K562 (cell line): ENCODE measurements around the gene ZNF260. TPM values are rescaled to one million over a fixed set of nuclear protein-coding genes. Genes with fewer than 3 reads are reported as not detected.

ENCODE experiments used
- BRD4 ChIP-seq: fragments of 200-600 bp; sonication (generic); IDR thresholded peaks from 2 replicates; pipeline ENCODE4 v1.6.1; 2017; ENCODE audit warnings: inconsistent platforms
- CBX1 ChIP-seq: sonication (generic); IDR thresholded peaks from 2 replicates; pipeline ENCODE4 v1.6.1; 2016; ENCODE audit warnings: antibody characterized with exemption, low read depth, mild to moderate bottlenecking
- DACH1 ChIP-seq: fragments of 450-650 bp; IDR thresholded peaks from 2 replicates; pipeline ENCODE4 v1.6.1; 2018; ENCODE audit not compliant: partially characterized antibody
- EHMT2 ChIP-seq: fragments of 450-650 bp; IDR thresholded peaks from 2 replicates; pipeline ENCODE4 v1.6.1; 2018; ENCODE audit warnings: antibody characterized with exemption
- FOXP4 ChIP-seq: sonication (generic); formaldehyde crosslinking; IDR thresholded peaks from 2 replicates; pipeline ENCODE4 v1.8.0; 2022; ENCODE audit warnings: mild to moderate bottlenecking, missing genetic modification reagents, borderline replicate concordance
- HDAC8 ChIP-seq: fragments of 450-650 bp; IDR thresholded peaks from 2 replicates; pipeline ENCODE4 v1.6.1; 2016; ENCODE audit warnings: mild to moderate bottlenecking, missing genetic modification characterization, moderate library complexity, missing compliant biosample characterization
- MITF ChIP-seq: IDR thresholded peaks from 2 replicates; pipeline ENCODE4 v1.6.1; 2014; ENCODE audit warnings: antibody characterized with exemption
- MYNN ChIP-seq, 2 experiments: sonication (generic); formaldehyde crosslinking in 1 of 2; IDR thresholded peaks; 2 replicates each; pipeline versions ENCODE4 v1.5.0 to v1.6.1; 2016 to 2020; ENCODE audit warnings: antibody characterized with exemption in 1 of 2, missing genetic modification reagents in 1 of 2
- PBX2 ChIP-seq, 2 experiments: IDR thresholded peaks in 1 of 2; conservative IDR thresholded peaks in 1 of 2; 2 replicates each; pipeline ENCODE4 v1.6.1; 2016; ENCODE audit warnings: low read depth in 2 of 2, mild to moderate bottlenecking in 1 of 2, missing compliant biosample characterization in 1 of 2, missing genetic modification characterization in 1 of 2, moderate library complexity in 1 of 2
- PKNOX1 ChIP-seq: fragments of 450-650 bp; IDR thresholded peaks from 2 replicates; pipeline ENCODE4 v1.6.1; 2016
- POLR2AphosphoS5 ChIP-seq: IDR thresholded peaks from 2 replicates; pipeline ENCODE4 v1.6.1; 2011; ENCODE audit warnings: mild to moderate bottlenecking, low read depth, low read length, moderate library complexity; ENCODE audit not compliant: control insufficient read depth, insufficient read depth
- SRSF1 ChIP-seq: fragments of 200-400 bp; formaldehyde crosslinking; IDR thresholded peaks from 2 replicates; pipeline ENCODE4 v1.6.1; 2017; ENCODE audit warnings: mild to moderate bottlenecking, low read depth, low read length, moderate library complexity
- TCF7 ChIP-seq: sonication (generic); IDR thresholded peaks from 2 replicates; pipeline ENCODE4 v1.6.1; 2016; ENCODE audit warnings: antibody characterized with exemption, borderline replicate concordance
- ZNF584 ChIP-seq: fragments of 200-800 bp; sonication (Bioruptor generic); IDR thresholded peaks from 2 replicates; pipeline ENCODE4 v1.6.1; 2016; ENCODE audit warnings: low read depth, mild to moderate bottlenecking, missing genetic modification characterization, missing compliant biosample characterization
- ZZZ3 ChIP-seq: fragments of 450-650 bp; IDR thresholded peaks from 2 replicates; pipeline ENCODE4 v1.6.1; 2016; ENCODE audit warnings: antibody characterized with exemption, mild to moderate bottlenecking, moderate library complexity
- polyA plus RNA-seq, 8 experiments: library from polyadenylated mRNA; depleted of rRNA in 4 of 8; stranded (reverse) in 5 of 8; unstranded in 3 of 8; fragments of >200 nt; fragmentation: Nextera tagmentation in 2 of 8; fragmentation: Illumina TruSeq in 1 of 8; extraction: Ambion mirVana in 2 of 8; extraction: Trizol in 1 of 8; gene quantifications; 2 replicates each; pipeline versions ENCODE4 v1.2.1 to v1.2.3, GENCODE V29; 2011 to 2014; ENCODE audit warnings: inconsistent platforms in 1 of 8, missing spikeins in 1 of 8
- total RNA-seq, 7 experiments: library from RNA; depleted of rRNA in 6 of 7; stranded (reverse); fragments of >200 nt in 6 of 7; fragmentation: Illumina TruSeq in 2 of 7; extraction: Trizol in 2 of 7; gene quantifications; 2 replicates each; pipeline versions ENCODE4 v1.2.1 to v1.2.3, GENCODE V29; 2011 to 2021; ENCODE audit warnings: low replicate concordance in 1 of 7
- TF ChIP-seq, protein P1 (sequence below): IDR thresholded peaks from 2 replicates; pipeline ENCODE4 v1.6.1; 2016; ENCODE audit warnings: missing genetic modification characterization, missing compliant biosample characterization

Gene ZNF260
- total and polyA plus RNA-seq, 9 of the 15 experiments (the other 6 are each of a cell fraction or from before 2014, with no cell fraction given) = 2.6 to 16.6 (median 5.8) TPM

GRCh38 chr19:36573020-36573894, 45.2 kb upstream of the ZNF260 start, which contains the start of gene ZNF529 (continued):
- TF ChIP-seq MITF = no peak
- TF ChIP-seq, protein P1, sequence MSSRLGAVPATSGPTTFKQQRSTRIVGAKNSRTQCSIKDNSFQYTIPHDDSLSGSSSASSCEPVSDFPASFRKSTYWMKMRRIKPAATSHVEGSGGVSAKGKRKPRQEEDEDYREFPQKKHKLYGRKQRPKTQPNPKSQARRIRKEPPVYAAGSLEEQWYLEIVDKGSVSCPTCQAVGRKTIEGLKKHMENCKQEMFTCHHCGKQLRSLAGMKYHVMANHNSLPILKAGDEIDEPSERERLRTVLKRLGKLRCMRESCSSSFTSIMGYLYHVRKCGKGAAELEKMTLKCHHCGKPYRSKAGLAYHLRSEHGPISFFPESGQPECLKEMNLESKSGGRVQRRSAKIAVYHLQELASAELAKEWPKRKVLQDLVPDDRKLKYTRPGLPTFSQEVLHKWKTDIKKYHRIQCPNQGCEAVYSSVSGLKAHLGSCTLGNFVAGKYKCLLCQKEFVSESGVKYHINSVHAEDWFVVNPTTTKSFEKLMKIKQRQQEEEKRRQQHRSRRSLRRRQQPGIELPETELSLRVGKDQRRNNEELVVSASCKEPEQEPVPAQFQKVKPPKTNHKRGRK (tag) = no peak
- no peak for TF ChIP-seq POLR2AphosphoS5
- no peak for TF ChIP-seq PBX2 (CRISPR knock-in tag; IDR thresholded peaks at IDR 0.05; ENCODE audit: low read depth)
- no peak for TF ChIP-seq PBX2 (tag; conservative IDR thresholded peaks at IDR 0.05; ENCODE audit: low read depth)
- no peak for TF ChIP-seq ZZZ3
- no peak for TF ChIP-seq MYNN (IDR thresholded peaks at IDR 0.05)
- no peak for TF ChIP-seq MYNN (CRISPR knock-in tag; IDR thresholded peaks at IDR 0.05)
- TF ChIP-seq TCF7 = no peak
- no peak for TF ChIP-seq BRD4
- no peak for TF ChIP-seq FOXP4
- TF ChIP-seq SRSF1 = peak; percentile 21; the same call in 1 of the 2 replicates
- TF ChIP-seq EHMT2 = no peak
- TF ChIP-seq ZNF584 = 0 out of 2 replicates have a peak, but pooled peaks have one; percentile 50
- TF ChIP-seq DACH1 = no peak
- peak; percentile 49; the same call in 1 of the 2 replicates for TF ChIP-seq HDAC8 (tag)
- TF ChIP-seq CBX1 = peak; percentile 75; the same call in 1 of the 2 replicates
- TF ChIP-seq PKNOX1 = no peak; the same call in 1 of the 2 replicates
